Stomach (tissue), 9 donors: Measurements from ENCODE around the gene MTNR1B. TPM values are rescaled to one million over a fixed set of nuclear protein-coding genes. Genes with fewer than 3 reads are reported as not detected.

Source experiments
- DNase-seq, 2 donors: peaks; one replicate each; pipeline versions ENCODE4 v3.0.0 to v3.0.0-alpha.2; 2013 to 2019
- H3K27ac ChIP-seq, 5 donors: fragments of 200-600 bp in 4 of 5; sonication (generic) in 4 of 5; one replicate each; pipeline ENCODE4 v1.5.1; 2013 to 2019; ENCODE audit warnings: mild to moderate bottlenecking in 1 of 5, moderate library complexity in 1 of 5
- H3K27me3 ChIP-seq, 3 donors: fragments of 200-600 bp; sonication (generic); one replicate each; pipeline ENCODE4 v1.5.1; 2017 to 2019; ENCODE audit warnings: mixed run types in 1 of 3
- H3K36me3 ChIP-seq, 4 donors: fragments of 200-600 bp; sonication (generic); 1 replicate in 3 of 4; 2 replicates in 1 of 4; pipeline ENCODE4 v1.5.1; 2016 to 2019
- H3K4me1 ChIP-seq, 4 donors: fragments of 200-600 bp; sonication (generic); one replicate each; pipeline ENCODE4 v1.5.1; 2016 to 2019
- H3K4me3 ChIP-seq, 4 donors: fragments of 200-600 bp; sonication (generic) in 3 of 4; one replicate each; pipeline ENCODE4 v1.5.1; 2016 to 2019; ENCODE audit warnings: mild to moderate bottlenecking in 1 of 4
- H3K9me3 ChIP-seq, 4 donors: fragments of 200-600 bp; sonication (generic); one replicate each; pipeline ENCODE4 v1.5.1; 2016 to 2019
- CTCF ChIP-seq, 7 experiments: fragments of 450-650 bp in 4 of 7; fragments of 200-600 bp in 3 of 7; sonication (generic) in 3 of 7; IDR thresholded peaks; one replicate each; pipeline ENCODE4 v1.5.1; 2016 to 2019; ENCODE audit warnings: antibody characterized with exemption in 7 of 7, control low read depth in 2 of 7, mild to moderate bottlenecking in 1 of 7
- EP300 ChIP-seq: sonication (generic); formaldehyde crosslinking; IDR thresholded peaks from one replicate; pipeline ENCODE4 v1.6.1; 2017; ENCODE audit warnings: antibody characterized with exemption
- POLR2A ChIP-seq, 4 donors: fragments of 450-650 bp; IDR thresholded peaks; one replicate each; pipeline ENCODE4 v1.6.1; 2016; ENCODE audit warnings: antibody characterized with exemption in 4 of 4, control low read depth in 2 of 4, mild to moderate bottlenecking in 1 of 4, moderate library complexity in 1 of 4
- POLR2AphosphoS5 ChIP-seq, 3 donors: sonication (generic); formaldehyde crosslinking; IDR thresholded peaks; one replicate each; pipeline ENCODE4 v1.6.1; 2016; ENCODE audit warnings: antibody characterized with exemption in 3 of 3
- WGBS, 5 donors: extraction: QIAGEN DNeasy Blood & Tissue Kit in 3 of 5; methylation state at CpG; one replicate each; pipeline versions ENCODE4 v1.1.5 to v1.1.7; 2013 to 2018; 5-methylcytosine and 5-hydroxymethylcytosine counted together
- intact Hi-C: fragments of 100-400 bp; cut with DNase I; formaldehyde crosslinking; loops from one replicate; pipeline ENCODE4 v1.15.1; 2023; ENCODE audit warnings: low total_unique reads
- polyA plus RNA-seq, 3 donors: library from polyadenylated mRNA; stranded (reverse); fragments of 200-250 nt; gene quantifications; one replicate each; pipeline ENCODE4 v1.2.3, GENCODE V29; 2013
- total RNA-seq, 5 donors: library from RNA; depleted of rRNA; stranded (reverse); fragments of >200 nt; gene quantifications; one replicate each; pipeline versions ENCODE4 v1.1.0 to v1.2.3, GENCODE V29; 2014 to 2016
- donor health status: healthy with polysubstance abuse.
- donor health status: Bipolar disorder and iron deficiency.
- donor health status: healthy.

MTNR1B gene
- total and polyA plus RNA-seq, 8 donors, result 1.0 TPM; not detected in 7

DNA sequence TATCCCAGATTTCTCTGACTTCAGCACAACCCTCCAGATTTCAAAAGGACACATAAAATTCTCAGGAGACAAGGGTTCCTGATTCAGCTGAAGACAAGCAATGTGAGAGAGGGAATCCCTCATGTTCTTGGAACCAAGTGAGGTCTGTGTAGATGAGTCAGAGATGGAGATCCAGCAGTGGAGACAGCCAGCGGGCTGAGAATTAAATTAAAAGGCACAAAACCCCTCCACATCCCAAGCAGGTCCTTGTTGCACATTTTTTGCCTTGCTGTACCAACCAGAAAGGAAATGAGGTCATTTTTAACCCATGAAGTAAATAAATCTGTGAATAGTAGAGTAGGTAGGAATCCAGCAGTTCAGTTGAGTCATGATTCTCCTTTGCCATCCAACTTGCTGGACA lies 9.7 kb downstream of the MTNR1B start:
- 89 to 96% (median 93%) methylated on average over 1 of the region's 1 CpG for WGBS, 5 donors

DNA sequence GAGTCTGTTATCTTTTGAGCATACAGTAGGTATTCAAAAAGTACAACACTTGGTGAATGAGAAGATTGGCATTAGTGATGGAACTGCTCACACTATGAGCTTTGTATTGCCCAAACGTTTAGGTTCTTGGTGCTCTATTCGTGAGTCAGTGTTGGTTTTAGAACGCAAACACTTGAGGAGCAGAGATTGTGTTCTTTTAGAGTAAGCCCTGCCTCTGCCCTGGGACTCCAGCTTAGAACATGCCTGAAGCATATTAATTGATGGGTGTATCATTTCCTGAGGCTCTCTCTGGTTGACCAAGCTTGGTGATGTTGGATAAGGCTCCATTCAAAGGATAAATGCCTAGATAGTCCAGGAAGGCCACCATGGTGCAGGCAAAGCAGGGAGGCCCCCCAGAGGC lies 10.9 kb downstream of the MTNR1B start:
- WGBS, 5 donors, result 60 to 80% (median 69%) methylated on average over 3 of the region's 3 CpGs

More for the DNA sequence above, 9.7 kb downstream of the MTNR1B start:
- Histone ChIP-seq H3K4me3 (no peak overlapping the region), H3K4me1 (peaks cover 0 to 3% (median 0%) of the 10 kb centered on the region in 4 donors), H3K27me3 (no peaks in the 10 kb centered on the region), H3K36me3 (no peaks in the 10 kb centered on the region), H3K9me3 (no peaks in the 10 kb centered on the region), H3K27ac (no peak overlapping the region)
- no peak for DNase-seq
- no peak for TF ChIP-seq POLR2AphosphoS5 (IDR thresholded peaks at IDR 0.05)
- TF ChIP-seq EP300, result no peak
- TF ChIP-seq CTCF (IDR thresholded peaks at IDR 0.05), result no peak
- no peak for TF ChIP-seq POLR2A (IDR thresholded peaks at IDR 0.05)
- intact Hi-C loops, result no loop called here

DNA sequence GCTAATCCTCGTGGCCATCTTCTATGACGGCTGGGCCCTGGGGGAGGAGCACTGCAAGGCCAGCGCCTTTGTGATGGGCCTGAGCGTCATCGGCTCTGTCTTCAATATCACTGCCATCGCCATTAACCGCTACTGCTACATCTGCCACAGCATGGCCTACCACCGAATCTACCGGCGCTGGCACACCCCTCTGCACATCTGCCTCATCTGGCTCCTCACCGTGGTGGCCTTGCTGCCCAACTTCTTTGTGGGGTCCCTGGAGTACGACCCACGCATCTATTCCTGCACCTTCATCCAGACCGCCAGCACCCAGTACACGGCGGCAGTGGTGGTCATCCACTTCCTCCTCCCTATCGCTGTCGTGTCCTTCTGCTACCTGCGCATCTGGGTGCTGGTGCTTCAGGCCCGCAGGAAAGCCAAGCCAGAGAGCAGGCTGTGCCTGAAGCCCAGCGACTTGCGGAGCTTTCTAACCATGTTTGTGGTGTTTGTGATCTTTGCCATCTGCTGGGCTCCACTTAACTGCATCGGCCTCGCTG lies 12.1 kb downstream of the MTNR1B start:
- Histone ChIP-seq H3K4me3 (no peak overlapping the region), H3K27ac (no peak overlapping the region), H3K27me3 (no peaks in the 10 kb centered on the region), H3K36me3 (no peaks in the 10 kb centered on the region), H3K9me3 (no peaks in the 10 kb centered on the region), H3K4me1 (peaks cover 0 to 3% (median 0%) of the 10 kb centered on the region in 4 donors)
- 94 to 98% (median 98%) methylated on average over 20 to 24 of the region's 24 CpGs for WGBS, 5 donors
- DNase-seq, result no peak
- intact Hi-C loops, result no loop called here
- TF ChIP-seq CTCF (IDR thresholded peaks at IDR 0.05) (no peak), POLR2A (IDR thresholded peaks at IDR 0.05) (no peak), EP300 (no peak), POLR2AphosphoS5 (IDR thresholded peaks at IDR 0.05) (no peak)

More for the DNA sequence above, 10.9 kb downstream of the MTNR1B start:
- H3K36me3 ChIP-seq, result no peaks in the 10 kb centered on the region
- TF ChIP-seq CTCF (IDR thresholded peaks at IDR 0.05), result no peak
- no peak for TF ChIP-seq POLR2AphosphoS5 (IDR thresholded peaks at IDR 0.05)
- TF ChIP-seq POLR2A (IDR thresholded peaks at IDR 0.05), result no peak
- no peak for TF ChIP-seq EP300
- no peak overlapping the region for H3K27ac ChIP-seq
- no peaks in the 10 kb centered on the region for H3K9me3 ChIP-seq
- DNase-seq, result no peak
- H3K4me3 ChIP-seq, result no peak overlapping the region
- H3K27me3 ChIP-seq, result no peaks in the 10 kb centered on the region
- intact Hi-C loops, result no loop called here
- peaks cover 0 to 3% (median 0%) of the 10 kb centered on the region in 4 donors for H3K4me1 ChIP-seq

DNA sequence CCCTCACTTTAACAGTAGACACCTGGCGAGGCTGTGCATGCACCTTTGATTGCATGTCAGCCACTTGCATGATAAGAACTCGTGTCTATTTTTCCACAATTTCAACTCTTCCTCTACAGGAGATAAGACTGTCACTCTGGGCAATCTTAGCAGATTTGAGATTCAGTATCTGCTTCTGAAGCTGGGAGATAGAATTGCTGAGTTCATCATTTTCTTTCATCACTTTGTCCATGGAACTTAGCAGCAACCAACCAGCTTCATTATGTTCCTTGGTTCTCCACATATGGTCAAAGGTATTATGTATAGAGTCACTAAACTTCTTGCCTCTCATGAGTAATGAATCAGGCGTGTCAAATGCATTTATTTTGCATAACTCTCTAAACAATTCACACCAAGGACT lies 17.1 kb downstream of the MTNR1B start:
- intact Hi-C loops, result no loop called here
- Histone ChIP-seq H3K4me1 (no peaks in the 10 kb centered on the region), H3K27me3 (no peaks in the 10 kb centered on the region), H3K4me3 (no peak overlapping the region), H3K36me3 (no peaks in the 10 kb centered on the region), H3K27ac (no peak overlapping the region), H3K9me3 (peaks cover 0 to 8% (median 3%) of the 10 kb centered on the region in 4 donors)
- 60 to 73% (median 65%) methylated on average over 3 of the region's 3 CpGs for WGBS, 5 donors
- TF ChIP-seq POLR2AphosphoS5 (IDR thresholded peaks at IDR 0.05), result no peak
- no peak for TF ChIP-seq CTCF (IDR thresholded peaks at IDR 0.05)
- TF ChIP-seq EP300, result no peak
- no peak for TF ChIP-seq POLR2A (IDR thresholded peaks at IDR 0.05)
- no peak for DNase-seq
